Head of caudate nucleus (tissue), 42 donors: ENCODE data around the gene ULBP1.
A peak's percentile ranks its signal among the peaks of the same experiment; 100 is the strongest.
"Not testable (repeated sequence)": the region's sequence is repeated elsewhere in the genome, so short reads cannot be mapped to it uniquely, and the experiment has no call there.

Experiments used
- DNase-seq, 42 donors: peaks; one replicate each; pipeline versions ENCODE4 v3.0.0 to v3.0.0-alpha.2; 2020 to 2021; ENCODE audit warnings: mixed read lengths in 7 of 42
- intact Hi-C: fragments of 100-400 bp; cut with DNase I; formaldehyde crosslinking; loops from one replicate; pipeline ENCODE4 v1.15.0; 2022

The ULBP1 gene

GRCh38 chr6:149990212-149990660, 26.5 kb downstream of the ULBP1 start:
- no peak for DNase-seq
- intact Hi-C loops: no loop called here

GRCh38 chr6:149990661-149991471, 27.1 kb downstream of the ULBP1 start:
- intact Hi-C loops: no loop called here
- no peak for DNase-seq

- DNase-seq, intact Hi-C loops: not testable (repeated sequence)
These were observed 27.7 kb downstream of the ULBP1 start for GRCh38 chr6:149991472-149991795.

- intact Hi-C loops: no loop called here
- DNase-seq: no peak
These were observed 28.1 kb downstream of the ULBP1 start for GRCh38 chr6:149991838-149992237.

GRCh38 chr6:149995235-149995750, 31.6 kb downstream of the ULBP1 start:
- DNase-seq: peak in 1 of 42 donors; percentile 1
- intact Hi-C loops: no loop called here

- peak in 3 of 42 donors; percentile 2 to 36 (median 22) for DNase-seq
- intact Hi-C loops: no loop called here
These were observed 32.2 kb downstream of the ULBP1 start for GRCh38 chr6:149995971-149996370.

- peak in 1 of 42 donors; percentile 16 for DNase-seq
- intact Hi-C loops: no loop called here
These were observed 35.9 kb downstream of the ULBP1 start for GRCh38 chr6:149999636-150000035.

- DNase-seq: peak in 2 of 42 donors; percentile 15 to 16
- intact Hi-C loops: no loop called here
These were observed 37.7 kb downstream of the ULBP1 start for GRCh38 chr6:150001295-150002008.

- no peak for DNase-seq
- intact Hi-C loops: no loop called here
These were observed 39.0 kb downstream of the ULBP1 start for GRCh38 chr6:150002710-150003109.

- intact Hi-C loops, DNase-seq: not testable (repeated sequence)
These were observed 39.9 kb downstream of the ULBP1 start for GRCh38 chr6:150003599-150003998.

- intact Hi-C loops: no loop called here
- peak in 2 of 42 donors; percentile 19 to 37 for DNase-seq
These were observed 40.5 kb downstream of the ULBP1 start for GRCh38 chr6:150004101-150004782.

GRCh38 chr6:150004783-150005717, 41.3 kb downstream of the ULBP1 start:
- DNase-seq: peak; percentile 68 to 95 (median 86)
- intact Hi-C loops: no loop called here

GRCh38 chr6:150005761-150006651, 42.3 kb downstream of the ULBP1 start:
- intact Hi-C loops: no loop called here

GRCh38 chr6:150006961-150007464, 43.3 kb downstream of the ULBP1 start:
- peak in 26 of 42 donors; percentile 13 to 77 (median 38) for DNase-seq
- intact Hi-C loops: no loop called here

More at GRCh38 chr6:150005761-150006651, 42.3 kb downstream of the ULBP1 start:
- DNase-seq: peak in 1 of 42 donors; percentile 35

- intact Hi-C loops: no loop called here
- DNase-seq: no peak
These were observed 44.8 kb downstream of the ULBP1 start for GRCh38 chr6:150008588-150008987.

GRCh38 chr6:150012846-150013784, 49.4 kb downstream of the ULBP1 start:
- intact Hi-C loops: loop anchor here (10.0 kb wide), 1 partner anchor 178 kb away; no protein-coding TSS in a partner anchor
- not testable (repeated sequence) for DNase-seq
